Upper lobe of left lung (tissue), 6 donors: ENCODE data around the gene LGALS12. TPM values are rescaled to one million over a fixed set of nuclear protein-coding genes. Genes with fewer than 3 reads are reported as not detected.

Experiments
- ATAC-seq, 2 donors: fragments of 200-7000 bp; cut with Tn5 transposase; one replicate each; pipeline ENCODE4 v1.9.1; 2022; ENCODE audit warnings: mild to moderate bottlenecking in 2 of 2, moderate library complexity in 2 of 2; ENCODE audit not compliant: low FRiP score in 2 of 2
- DNase-seq, 2 donors: peaks; one replicate each; pipeline ENCODE4 v3.0.0-alpha.2; 2019 to 2020
- H3K27ac ChIP-seq, 4 donors: fragments of 200-600 bp; sonication (generic); one replicate each; pipeline ENCODE4 v1.5.1; 2016 to 2019
- H3K27me3 ChIP-seq, 4 donors: fragments of 200-600 bp; sonication (generic); one replicate each; pipeline ENCODE4 v1.5.1; 2017 to 2019
- H3K36me3 ChIP-seq, 4 donors: fragments of 200-600 bp; sonication (generic); one replicate each; pipeline ENCODE4 v1.5.1; 2016 to 2019
- H3K4me1 ChIP-seq, 4 donors: fragments of 200-600 bp; sonication (generic); one replicate each; pipeline ENCODE4 v1.5.1; 2018 to 2019
- H3K4me3 ChIP-seq, 4 donors: fragments of 200-600 bp; sonication (generic); one replicate each; pipeline ENCODE4 v1.5.1; 2017 to 2019; ENCODE audit warnings: mild to moderate bottlenecking in 2 of 4, moderate library complexity in 1 of 4
- H3K9me3 ChIP-seq, 4 donors: fragments of 200-600 bp; sonication (generic); one replicate each; pipeline ENCODE4 v1.5.1; 2018 to 2019
- EP300 ChIP-seq, 4 donors: sonication (generic); formaldehyde crosslinking; IDR thresholded peaks; one replicate each; pipeline ENCODE4 v1.5.1; 2017; ENCODE audit warnings: antibody characterized with exemption in 4 of 4, control low read depth in 2 of 4
- POLR2A ChIP-seq, 4 donors: fragments of 450-650 bp; IDR thresholded peaks; one replicate each; pipeline ENCODE4 v1.5.1; 2016 to 2017; ENCODE audit warnings: antibody characterized with exemption in 4 of 4, mild to moderate bottlenecking in 2 of 4
- POLR2AphosphoS5 ChIP-seq, 2 donors: sonication (generic); formaldehyde crosslinking; IDR thresholded peaks; one replicate each; pipeline ENCODE4 v1.5.1; 2017; ENCODE audit warnings: antibody characterized with exemption in 2 of 2
- WGBS, 2 donors: methylation state at CpG; one replicate each; pipeline ENCODE4 v1.1.5; 2017 to 2018; 5-methylcytosine and 5-hydroxymethylcytosine counted together
- total RNA-seq, 6 donors: library from RNA; depleted of rRNA in 4 of 6; stranded (reverse); fragments of >200 nt in 4 of 6; gene quantifications; one replicate each; pipeline versions ENCODE4 v1.1.0 to v1.2.1, GENCODE V29; 2016 to 2021
- TF ChIP-seq, protein P1 (sequence below), 6 experiments: fragments of 450-650 bp in 4 of 6; fragments of 200-600 bp in 2 of 6; sonication (generic) in 2 of 6; IDR thresholded peaks; one replicate each; pipeline ENCODE4 v1.5.1; 2016 to 2019; ENCODE audit warnings: antibody characterized with exemption in 6 of 6
- donor health status: DM: no; HTN: no; CAD: no; lungs with moderate emphysema.
- donor health status: DM: no; HTN: yes; CAD: no; lungs with severe emphysema.

The LGALS12 gene
- total RNA-seq, 6 donors from 2014 or later, result 0.61 to 1.8 (median 0.76) TPM; not detected in 2

DNA sequence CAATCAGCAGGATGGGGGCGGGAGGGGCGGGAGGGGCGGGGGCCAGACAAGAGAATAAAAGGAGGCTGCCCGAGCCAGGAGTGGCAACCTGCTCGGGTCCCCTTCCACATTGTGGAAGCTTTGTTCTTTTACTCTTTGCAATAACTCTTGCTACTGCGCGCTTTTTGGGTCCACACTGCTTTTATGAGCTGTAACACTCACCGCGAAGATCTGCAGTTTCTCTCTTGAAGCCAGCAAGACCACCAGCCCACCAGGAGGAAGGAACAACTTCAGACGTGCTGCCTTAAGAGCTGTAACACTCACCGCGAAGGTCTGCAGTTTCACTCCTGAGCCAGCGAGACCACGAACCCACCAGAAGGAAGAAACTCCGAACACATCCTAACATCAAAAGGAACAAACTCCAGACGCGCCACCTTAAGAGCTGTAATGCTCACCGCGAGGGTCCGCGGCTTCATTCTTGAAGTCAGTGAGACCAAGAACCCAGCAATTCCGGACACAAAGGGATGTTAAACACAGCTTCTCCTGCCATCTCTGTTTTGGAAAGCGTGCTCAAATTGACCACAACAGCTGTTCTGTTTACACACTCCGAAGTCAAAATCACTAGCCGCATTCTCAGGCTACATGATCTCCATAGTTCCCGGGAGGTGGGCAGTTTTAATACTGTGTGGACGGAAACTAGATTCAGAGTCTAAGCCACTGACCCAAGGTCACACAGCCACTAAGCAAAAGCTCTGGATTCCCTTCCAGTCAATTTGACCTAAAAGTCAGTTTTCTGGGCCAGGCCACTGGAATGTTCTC lies 45.4 kb downstream of the LGALS12 start:
- WGBS, 2 donors, result 71 to 78% methylated on average over 26 to 27 of the region's 27 CpGs
- peaks cover 0 to 18% (median 0%) of the 10 kb centered on the region in 4 donors for H3K4me1 ChIP-seq
- peaks cover 0 to 16% (median 2%) of the 10 kb centered on the region in 4 donors for H3K36me3 ChIP-seq
- no peaks in the 10 kb centered on the region for H3K9me3 ChIP-seq
- H3K4me3 ChIP-seq, result peak overlapping the region in 1 of 4 donors; percentile 0
- H3K27ac ChIP-seq, result peak overlapping the region in 1 of 4 donors; percentile 3
- TF ChIP-seq POLR2A (IDR thresholded peaks at IDR 0.05), result no peak
- no peak for TF ChIP-seq POLR2AphosphoS5 (IDR thresholded peaks at IDR 0.05)
- TF ChIP-seq, protein P1, sequence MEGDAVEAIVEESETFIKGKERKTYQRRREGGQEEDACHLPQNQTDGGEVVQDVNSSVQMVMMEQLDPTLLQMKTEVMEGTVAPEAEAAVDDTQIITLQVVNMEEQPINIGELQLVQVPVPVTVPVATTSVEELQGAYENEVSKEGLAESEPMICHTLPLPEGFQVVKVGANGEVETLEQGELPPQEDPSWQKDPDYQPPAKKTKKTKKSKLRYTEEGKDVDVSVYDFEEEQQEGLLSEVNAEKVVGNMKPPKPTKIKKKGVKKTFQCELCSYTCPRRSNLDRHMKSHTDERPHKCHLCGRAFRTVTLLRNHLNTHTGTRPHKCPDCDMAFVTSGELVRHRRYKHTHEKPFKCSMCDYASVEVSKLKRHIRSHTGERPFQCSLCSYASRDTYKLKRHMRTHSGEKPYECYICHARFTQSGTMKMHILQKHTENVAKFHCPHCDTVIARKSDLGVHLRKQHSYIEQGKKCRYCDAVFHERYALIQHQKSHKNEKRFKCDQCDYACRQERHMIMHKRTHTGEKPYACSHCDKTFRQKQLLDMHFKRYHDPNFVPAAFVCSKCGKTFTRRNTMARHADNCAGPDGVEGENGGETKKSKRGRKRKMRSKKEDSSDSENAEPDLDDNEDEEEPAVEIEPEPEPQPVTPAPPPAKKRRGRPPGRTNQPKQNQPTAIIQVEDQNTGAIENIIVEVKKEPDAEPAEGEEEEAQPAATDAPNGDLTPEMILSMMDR (IDR thresholded peaks at IDR 0.05), result no peak
- no peak for TF ChIP-seq EP300 (IDR thresholded peaks at IDR 0.05)
- no peak for DNase-seq
- no peak for ATAC-seq
- no peaks in the 10 kb centered on the region for H3K27me3 ChIP-seq

DNA sequence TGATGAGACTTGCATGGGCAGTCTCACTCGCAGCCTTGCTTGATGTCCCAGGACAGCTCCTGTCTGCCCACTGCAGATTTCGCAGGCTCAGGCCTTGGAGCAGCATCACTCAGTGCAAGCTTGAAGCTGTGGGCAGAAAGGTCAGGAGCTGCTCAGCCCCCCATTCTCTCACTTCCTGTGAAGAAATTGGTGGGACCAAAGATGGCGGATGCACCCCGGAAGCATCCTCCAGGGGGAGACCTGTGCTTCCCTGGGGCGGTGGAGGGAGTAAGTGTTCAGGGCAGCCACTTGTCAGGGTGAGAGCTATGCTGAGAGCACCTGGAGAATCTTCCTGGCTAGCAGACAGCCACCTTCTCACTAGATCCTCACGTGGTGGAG lies 46.0 kb downstream of the LGALS12 start:
- H3K27me3 ChIP-seq, result no peaks in the 10 kb centered on the region
- H3K36me3 ChIP-seq, result peaks cover 0 to 10% (median under 1%) of the 10 kb centered on the region in 4 donors
- ATAC-seq (no peak), DNase-seq (no peak)
- peak overlapping the region in 1 of 4 donors; percentile 0 for H3K4me3 ChIP-seq
- peak overlapping the region in 1 of 4 donors; percentile 3 for H3K27ac ChIP-seq
- TF ChIP-seq, protein P1 (IDR thresholded peaks at IDR 0.05), result no peak
- TF ChIP-seq POLR2A (IDR thresholded peaks at IDR 0.05), result no peak
- peaks cover 0 to 18% (median 0%) of the 10 kb centered on the region in 4 donors for H3K4me1 ChIP-seq
- no peaks in the 10 kb centered on the region for H3K9me3 ChIP-seq
- 76 to 86% methylated on average over 3 to 6 of the region's 6 CpGs for WGBS, 2 donors

DNA sequence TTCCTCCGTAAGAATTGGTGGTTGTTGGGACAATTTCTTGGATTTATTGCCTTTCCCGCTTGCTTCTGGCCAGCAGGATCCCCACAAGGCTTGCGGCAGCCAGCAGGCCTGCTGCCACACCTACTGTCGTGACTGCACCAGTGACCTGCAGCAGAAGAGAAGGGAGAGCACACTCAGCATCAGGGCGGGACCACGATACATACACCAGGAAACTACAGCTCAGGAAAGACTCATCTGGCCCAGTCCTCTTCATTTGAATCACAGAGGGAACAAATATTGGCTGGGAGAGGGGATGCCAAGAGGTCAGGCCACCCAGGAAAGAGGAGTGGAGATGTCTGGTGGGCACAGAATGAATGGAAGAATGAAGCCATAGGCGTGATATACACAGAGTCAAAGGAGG lies 47.0 kb downstream of the LGALS12 start:
- H3K4me1 ChIP-seq, result peaks cover 0 to 18% (median 0%) of the 10 kb centered on the region in 4 donors
- WGBS, 2 donors, result 91 to 92% methylated on average over 7 of the region's 7 CpGs
- H3K36me3 ChIP-seq, result no peaks in the 10 kb centered on the region
- ATAC-seq, result no peak
- H3K27ac ChIP-seq, result no peak overlapping the region
- H3K27me3 ChIP-seq, result no peaks in the 10 kb centered on the region
- no peak overlapping the region for H3K4me3 ChIP-seq
- no peaks in the 10 kb centered on the region for H3K9me3 ChIP-seq
- no peak for DNase-seq
- no peak for TF ChIP-seq EP300 (IDR thresholded peaks at IDR 0.05)
- TF ChIP-seq POLR2AphosphoS5 (IDR thresholded peaks at IDR 0.05), result no peak
- no peak for TF ChIP-seq POLR2A (IDR thresholded peaks at IDR 0.05)
- TF ChIP-seq, protein P1 (IDR thresholded peaks at IDR 0.05), result no peak

DNA sequence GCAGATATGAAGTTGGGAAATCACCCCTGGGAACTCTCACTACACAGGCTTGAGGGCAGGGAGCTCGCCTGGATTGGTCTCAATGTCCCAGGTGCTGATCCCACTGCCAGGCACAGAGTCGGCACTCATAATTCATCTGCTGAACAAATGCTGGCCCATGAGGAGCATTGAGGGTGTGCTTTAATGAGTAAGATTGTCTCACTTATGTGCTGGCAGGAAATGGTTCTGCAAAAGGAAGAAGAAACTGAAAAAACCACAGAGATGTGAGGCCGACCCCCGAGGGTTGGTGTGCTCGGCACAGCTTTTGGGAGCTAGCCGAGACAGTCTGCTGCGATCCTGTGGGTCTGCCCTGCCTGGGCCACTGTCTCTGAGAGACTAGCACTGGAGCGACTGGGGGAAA lies 47.9 kb downstream of the LGALS12 start:
- no peaks in the 10 kb centered on the region for H3K36me3 ChIP-seq
- no peaks in the 10 kb centered on the region for H3K9me3 ChIP-seq
- H3K27ac ChIP-seq, result peak overlapping the region in 2 of 4 donors; percentile 17 to 54
- no peaks in the 10 kb centered on the region for H3K27me3 ChIP-seq
- DNase-seq, result peak in 1 of 2 donors; percentile 61
- TF ChIP-seq, protein P1 (IDR thresholded peaks at IDR 0.05), result no peak
- TF ChIP-seq POLR2A (IDR thresholded peaks at IDR 0.05) (no peak), POLR2AphosphoS5 (IDR thresholded peaks at IDR 0.05) (no peak), EP300 (IDR thresholded peaks at IDR 0.05) (no peak)
- WGBS, 2 donors, result 60 to 65% methylated on average over 8 of the region's 8 CpGs
- no peak overlapping the region for H3K4me3 ChIP-seq
- no peak for ATAC-seq
- peaks cover 0 to 18% (median 0%) of the 10 kb centered on the region in 4 donors for H3K4me1 ChIP-seq

DNA sequence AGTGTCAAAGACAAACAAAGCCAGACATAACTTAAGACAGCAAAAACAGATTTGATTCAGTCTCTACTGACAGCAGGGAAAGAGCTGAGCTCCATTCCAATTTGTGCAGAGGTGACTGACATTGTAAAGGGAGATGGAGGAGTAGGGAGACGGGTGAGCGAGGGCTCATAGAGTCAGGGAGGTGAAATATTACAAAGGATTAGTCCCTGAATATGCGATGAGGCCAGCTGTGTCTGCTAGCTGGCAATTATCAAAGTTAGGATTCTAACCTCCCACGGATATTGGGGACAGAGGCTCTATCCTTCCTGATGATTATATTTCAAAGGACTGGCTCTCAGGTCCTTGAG lies 49.0 kb downstream of the LGALS12 start:
- 73 to 78% methylated on average over 4 of the region's 4 CpGs for WGBS, 2 donors
- no peak for DNase-seq
- H3K4me1 ChIP-seq, result peaks cover under 1 to 26% (median 5%) of the 10 kb centered on the region in 4 donors
- no peaks in the 10 kb centered on the region for H3K27me3 ChIP-seq
- ATAC-seq, result no peak
- no peaks in the 10 kb centered on the region for H3K36me3 ChIP-seq
- TF ChIP-seq EP300 (IDR thresholded peaks at IDR 0.05), result no peak
- TF ChIP-seq, protein P1 (IDR thresholded peaks at IDR 0.05), result no peak
- TF ChIP-seq POLR2A (IDR thresholded peaks at IDR 0.05), result no peak
- TF ChIP-seq POLR2AphosphoS5 (IDR thresholded peaks at IDR 0.05), result no peak
- H3K9me3 ChIP-seq, result no peaks in the 10 kb centered on the region
- H3K4me3 ChIP-seq, result no peak overlapping the region
- H3K27ac ChIP-seq, result no peak overlapping the region
